Spleen (tissue), 11 donors: Measurements from ENCODE around the gene ABI1. TPM values are rescaled to one million over a fixed set of nuclear protein-coding genes. Genes with fewer than 3 reads are reported as not detected.

Experiments
- DNase-seq: peaks from one replicate; pipeline ENCODE4 v3.0.0-alpha.2; 2020
- H3K27ac ChIP-seq, 8 donors: fragments of 200-600 bp; sonication (generic) in 7 of 8; 1 replicate in 4 of 8; 2 replicates in 4 of 8; pipeline versions ENCODE4 v1.5.0 to v1.8.0; 2016 to 2021; ENCODE audit warnings: inconsistent platforms in 4 of 8, mild to moderate bottlenecking in 4 of 8, moderate library complexity in 1 of 8
- H3K27me3 ChIP-seq, 7 donors: fragments of 200-600 bp; sonication (generic) in 6 of 7; replicated peaks in 1 of 7; 1 replicate in 4 of 7; 2 replicates in 3 of 7; pipeline versions ENCODE4 v1.5.0 to v1.8.0; 2016 to 2021; ENCODE audit warnings: inconsistent platforms in 3 of 7, mild to moderate bottlenecking in 1 of 7
- H3K36me3 ChIP-seq, 6 donors: fragments of 200-600 bp; sonication (generic) in 5 of 6; 1 replicate in 4 of 6; 2 replicates in 2 of 6; pipeline versions ENCODE4 v1.5.0 to v1.8.0; 2016 to 2021; ENCODE audit warnings: inconsistent platforms in 2 of 6
- H3K4me1 ChIP-seq, 6 donors: fragments of 200-600 bp; sonication (generic) in 5 of 6; 1 replicate in 3 of 6; 2 replicates in 3 of 6; pipeline versions ENCODE4 v1.5.0 to v1.8.0; 2016 to 2021; ENCODE audit warnings: inconsistent platforms in 3 of 6
- H3K4me3 ChIP-seq, 8 donors: fragments of 200-600 bp; sonication (generic) in 7 of 8; 1 replicate in 4 of 8; 2 replicates in 4 of 8; pipeline versions ENCODE4 v1.5.0 to v1.8.0; 2016 to 2021; ENCODE audit warnings: inconsistent platforms in 4 of 8, mild to moderate bottlenecking in 4 of 8, moderate library complexity in 2 of 8
- H3K9me3 ChIP-seq, 8 donors: fragments of 200-600 bp; sonication (generic) in 7 of 8; 1 replicate in 4 of 8; 2 replicates in 4 of 8; pipeline versions ENCODE4 v1.5.0 to v1.8.0; 2016 to 2021; ENCODE audit warnings: inconsistent platforms in 4 of 8
- POLR2A ChIP-seq, 3 donors: fragments of 450-650 bp; IDR thresholded peaks; one replicate each; pipeline ENCODE4 v1.5.1; 2017; ENCODE audit warnings: antibody characterized with exemption in 3 of 3, mild to moderate bottlenecking in 1 of 3
- POLR2AphosphoS5 ChIP-seq, 3 donors: sonication (generic); formaldehyde crosslinking; IDR thresholded peaks; one replicate each; pipeline ENCODE4 v1.5.1; 2017; ENCODE audit warnings: antibody characterized with exemption in 3 of 3
- WGBS, 5 donors: extraction: QIAGEN DNeasy Blood & Tissue Kit in 3 of 5; methylation state at CpG; one replicate each; pipeline versions ENCODE4 v1.1.5 to v1.1.7; 2013 to 2018; 5-methylcytosine and 5-hydroxymethylcytosine counted together
- intact Hi-C: fragments of 100-400 bp; cut with DNase I; formaldehyde crosslinking; loops from one replicate; pipeline ENCODE4 v1.15.0; 2023; ENCODE audit warnings: low total_unique reads
- polyA plus RNA-seq, 3 donors: library from polyadenylated mRNA; stranded (reverse); fragments of 200-250 nt; gene quantifications; one replicate each; pipeline ENCODE4 v1.2.1, GENCODE V29; 2013
- total RNA-seq, 7 donors: library from RNA; depleted of rRNA in 3 of 7; stranded (reverse); fragments of >200 nt in 3 of 7; fragmentation: NEBNext Ultra II Directional in 4 of 7; extraction: Animal tissue kit (Norgen Biotek cat#: 25700) in 4 of 7; gene quantifications; one replicate each; pipeline versions ENCODE4 v1.1.0 to v1.2.1, GENCODE V29; 2016 to 2021
- TF ChIP-seq, protein P1 (sequence below), 11 experiments: fragments of 200-600 bp in 7 of 11; fragments of 450-650 bp in 4 of 11; sonication (generic) in 4 of 11; IDR thresholded peaks in 8 of 11; conservative IDR thresholded peaks in 3 of 11; 1 replicate in 7 of 11; 2 replicates in 4 of 11; pipeline versions ENCODE4 v1.4.0 to v1.8.0; 2016 to 2021; ENCODE audit warnings: antibody characterized with exemption in 11 of 11, inconsistent platforms in 4 of 11, mild to moderate bottlenecking in 1 of 11
- donor health status: healthy with polysubstance abuse.
- donor health status: DM: no; HTN: no; CAD: no; lungs with moderate emphysema.
- donor health status: DM: no; HTN: no; CAD: no.
- donor health status: Bipolar disorder and iron deficiency.
- donor health status: healthy.
- donor health status: DM: no; HTN: no; CAD: no.
- donor health status: DM: yes; HTN: yes; CAD: no.

The ABI1 gene
- total and polyA plus RNA-seq, 10 donors, result 33.4 to 74.0 (median 55.9) TPM

DNA sequence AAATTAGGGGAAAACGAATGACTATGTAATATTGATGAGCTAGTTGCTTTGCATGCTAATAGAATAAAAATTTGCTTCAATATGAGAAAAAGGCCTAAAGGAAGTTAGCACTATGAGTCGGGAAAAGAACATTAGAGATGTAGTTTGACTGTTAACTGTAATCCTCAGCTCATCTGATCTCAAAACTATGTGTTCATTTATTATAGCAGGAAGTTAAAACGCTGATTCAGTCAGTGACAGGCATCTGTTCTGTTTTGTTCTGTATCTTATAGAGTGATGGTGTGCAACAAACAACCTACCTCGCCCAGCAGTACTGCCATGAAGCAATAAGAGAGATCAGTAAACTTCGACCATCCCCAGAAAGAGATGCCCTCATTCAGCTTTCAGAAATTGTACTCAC lies 114.7 kb downstream of the ABI1 start:
- Histone ChIP-seq H3K4me1 (peaks cover 0 to 11% (median 0%) of the 10 kb centered on the region in 6 donors), H3K36me3 (peaks cover 0 to 100% (median 38%) of the 10 kb centered on the region in 6 donors), H3K4me3 (no peak overlapping the region), H3K27me3 (no peaks in the 10 kb centered on the region), H3K9me3 (no peaks in the 10 kb centered on the region), H3K27ac (peak overlapping the region in 5 of 8 donors; percentile 27 to 46 (median 36))
- WGBS, 5 donors, result 72 to 85% (median 76%) methylated on average over 5 of the region's 5 CpGs
- intact Hi-C loops, result no loop called here
- TF ChIP-seq POLR2A (IDR thresholded peaks at IDR 0.05) (no peak), POLR2AphosphoS5 (IDR thresholded peaks at IDR 0.05) (no peak)
- TF ChIP-seq, protein P1, sequence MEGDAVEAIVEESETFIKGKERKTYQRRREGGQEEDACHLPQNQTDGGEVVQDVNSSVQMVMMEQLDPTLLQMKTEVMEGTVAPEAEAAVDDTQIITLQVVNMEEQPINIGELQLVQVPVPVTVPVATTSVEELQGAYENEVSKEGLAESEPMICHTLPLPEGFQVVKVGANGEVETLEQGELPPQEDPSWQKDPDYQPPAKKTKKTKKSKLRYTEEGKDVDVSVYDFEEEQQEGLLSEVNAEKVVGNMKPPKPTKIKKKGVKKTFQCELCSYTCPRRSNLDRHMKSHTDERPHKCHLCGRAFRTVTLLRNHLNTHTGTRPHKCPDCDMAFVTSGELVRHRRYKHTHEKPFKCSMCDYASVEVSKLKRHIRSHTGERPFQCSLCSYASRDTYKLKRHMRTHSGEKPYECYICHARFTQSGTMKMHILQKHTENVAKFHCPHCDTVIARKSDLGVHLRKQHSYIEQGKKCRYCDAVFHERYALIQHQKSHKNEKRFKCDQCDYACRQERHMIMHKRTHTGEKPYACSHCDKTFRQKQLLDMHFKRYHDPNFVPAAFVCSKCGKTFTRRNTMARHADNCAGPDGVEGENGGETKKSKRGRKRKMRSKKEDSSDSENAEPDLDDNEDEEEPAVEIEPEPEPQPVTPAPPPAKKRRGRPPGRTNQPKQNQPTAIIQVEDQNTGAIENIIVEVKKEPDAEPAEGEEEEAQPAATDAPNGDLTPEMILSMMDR (IDR thresholded peaks at IDR 0.05 in 8 of 11, conservative IDR thresholded peaks at IDR 0.05 in 3 of 11), result no peak
- DNase-seq, result no peak

DNA sequence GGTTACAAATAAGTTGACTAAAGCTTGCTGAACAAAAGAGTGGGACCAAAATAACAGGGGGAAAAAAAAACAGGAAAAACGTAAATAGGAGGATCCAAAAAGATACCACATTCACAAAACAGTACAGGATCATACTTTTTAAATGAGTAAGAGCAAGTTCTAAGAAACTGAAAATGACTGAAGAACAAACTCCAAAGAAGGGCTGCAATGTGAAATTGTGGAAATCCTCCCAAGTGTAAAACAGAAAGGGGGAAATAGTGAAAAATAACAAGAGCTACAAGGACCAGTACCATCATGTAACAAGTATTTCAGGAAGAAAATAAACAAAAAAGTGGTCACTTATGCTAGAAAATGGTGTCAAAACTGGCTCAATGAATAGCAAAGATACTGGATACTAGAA lies 116.9 kb downstream of the ABI1 start:
- no peak for TF ChIP-seq POLR2A (IDR thresholded peaks at IDR 0.05)
- TF ChIP-seq, protein P1 (IDR thresholded peaks at IDR 0.05 in 8 of 11, conservative IDR thresholded peaks at IDR 0.05 in 3 of 11), result no peak
- Histone ChIP-seq H3K4me3 (no peak overlapping the region), H3K9me3 (no peaks in the 10 kb centered on the region), H3K36me3 (peaks cover 0 to 98% (median 30%) of the 10 kb centered on the region in 6 donors), H3K4me1 (peaks cover 0 to 28% (median 3%) of the 10 kb centered on the region in 6 donors), H3K27ac (peak overlapping the region in 1 of 8 donors; percentile 25), H3K27me3 (no peaks in the 10 kb centered on the region)
- intact Hi-C loops, result no loop called here
- no peak for DNase-seq
- 63 to 90% (median 82%) methylated on average over 1 of the region's 1 CpG for WGBS, 5 donors

DNA sequence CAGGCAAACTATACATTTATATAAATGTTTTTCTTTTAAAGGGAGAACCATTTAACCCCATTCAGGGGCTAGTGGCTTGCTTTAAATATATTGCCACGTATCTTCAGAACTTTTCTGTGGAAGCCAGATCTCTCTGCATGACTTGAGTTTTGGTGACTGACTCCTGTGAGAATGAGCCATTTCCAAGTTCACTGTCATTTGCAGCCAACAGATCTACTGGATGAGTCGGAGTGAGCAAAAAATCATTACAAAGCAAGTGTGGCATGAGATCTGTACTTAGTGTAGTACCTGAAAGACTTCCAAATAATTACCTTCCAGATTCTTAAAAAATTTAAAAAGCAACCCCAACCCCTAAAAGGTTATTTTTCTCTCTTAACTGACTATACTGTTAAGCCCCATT lies 117.7 kb downstream of the ABI1 start:
- peaks cover 0 to 97% (median 26%) of the 10 kb centered on the region in 6 donors for H3K36me3 ChIP-seq
- H3K9me3 ChIP-seq, result no peaks in the 10 kb centered on the region
- peaks cover 0 to 35% (median 6%) of the 10 kb centered on the region in 6 donors for H3K4me1 ChIP-seq
- WGBS, 5 donors, result 89 to 98% (median 93%) methylated on average over 2 of the region's 2 CpGs
- intact Hi-C loops, result no loop called here
- TF ChIP-seq, protein P1 (IDR thresholded peaks at IDR 0.05 in 8 of 11, conservative IDR thresholded peaks at IDR 0.05 in 3 of 11), result no peak
- TF ChIP-seq POLR2AphosphoS5 (IDR thresholded peaks at IDR 0.05) (no peak), POLR2A (IDR thresholded peaks at IDR 0.05) (no peak)
- DNase-seq, result no peak
- H3K27me3 ChIP-seq, result no peaks in the 10 kb centered on the region
- H3K27ac ChIP-seq, result peak overlapping the region in 2 of 8 donors; percentile 14 to 25
- H3K4me3 ChIP-seq, result no peak overlapping the region

DNA sequence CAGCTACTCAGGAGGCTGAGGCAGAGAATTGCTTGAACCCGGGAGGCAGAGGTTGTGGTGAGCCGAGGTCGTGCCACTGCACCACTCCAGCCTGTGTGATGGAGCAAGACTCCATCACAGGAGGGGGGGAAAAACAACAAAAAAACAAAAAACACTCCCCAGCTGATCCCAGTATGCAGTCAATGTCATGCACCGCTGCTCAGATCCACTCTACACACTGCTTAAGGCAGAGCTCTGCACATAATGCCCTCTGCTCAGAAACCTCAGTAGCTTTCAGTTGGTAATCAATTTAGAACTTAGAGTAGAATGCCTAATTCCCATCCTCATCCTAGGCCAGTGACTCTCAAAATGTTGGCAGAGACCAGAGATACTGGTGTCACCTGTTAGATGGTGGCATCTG lies 119.4 kb downstream of the ABI1 start:
- TF ChIP-seq POLR2A (IDR thresholded peaks at IDR 0.05), result no peak
- TF ChIP-seq, protein P1 (IDR thresholded peaks at IDR 0.05 in 8 of 11, conservative IDR thresholded peaks at IDR 0.05 in 3 of 11), result no peak
- TF ChIP-seq POLR2AphosphoS5 (IDR thresholded peaks at IDR 0.05), result no peak
- Histone ChIP-seq H3K4me3 (no peak overlapping the region), H3K27me3 (no peaks in the 10 kb centered on the region), H3K9me3 (no peaks in the 10 kb centered on the region), H3K36me3 (peaks cover 0 to 89% (median 22%) of the 10 kb centered on the region in 6 donors), H3K27ac (peak overlapping the region in 2 of 8 donors; percentile 37 to 67), H3K4me1 (peaks cover 0 to 51% (median 12%) of the 10 kb centered on the region in 6 donors)
- intact Hi-C loops, result no loop called here
- 96 to 98% (median 98%) methylated on average over 4 of the region's 4 CpGs for WGBS, 5 donors
- no peak for DNase-seq
